Transverse colon (tissue), 4 donors: ENCODE results near the gene KREMEN2. TPM values are rescaled to one million over a fixed set of nuclear protein-coding genes. Genes with fewer than 3 reads are reported as not detected.

ENCODE experiments used
- DNase-seq: peaks from one replicate; pipeline ENCODE4 v3.0.0-alpha.2; 2019
- H3K27ac ChIP-seq, 4 donors: fragments of 200-600 bp; sonication (generic); 2 replicates each; pipeline ENCODE4 v1.5.1; 2016 to 2018; ENCODE audit warnings: inconsistent platforms in 4 of 4
- H3K27me3 ChIP-seq: fragments of 200-600 bp; sonication (generic); 2 replicates; pipeline ENCODE4 v1.5.1; 2017; ENCODE audit warnings: inconsistent platforms
- H3K36me3 ChIP-seq, 4 donors: fragments of 200-600 bp; sonication (generic); 2 replicates each; pipeline ENCODE4 v1.5.1; 2017 to 2019; ENCODE audit warnings: inconsistent platforms in 4 of 4
- H3K4me1 ChIP-seq, 4 donors: fragments of 200-600 bp; sonication (generic); 2 replicates each; pipeline ENCODE4 v1.5.1; 2017 to 2020; ENCODE audit warnings: inconsistent platforms in 4 of 4
- H3K4me3 ChIP-seq, 4 donors: fragments of 200-600 bp; sonication (generic); 1 replicate in 1 of 4; 2 replicates in 3 of 4; pipeline versions ENCODE4 v1.5.1 to v1.6.1; 2017 to 2019; ENCODE audit warnings: inconsistent platforms in 4 of 4
- H3K9me3 ChIP-seq, 2 donors: fragments of 200-600 bp; sonication (generic); 2 replicates each; pipeline ENCODE4 v1.5.1; 2017 to 2019; ENCODE audit warnings: inconsistent platforms in 2 of 2
- CTCF ChIP-seq, 5 experiments: fragments of 200-600 bp in 3 of 5; fragments of 450-650 bp in 2 of 5; sonication (generic) in 3 of 5; IDR thresholded peaks; 1 replicate in 2 of 5; 2 replicates in 3 of 5; pipeline ENCODE4 v1.5.1; 2016 to 2017; ENCODE audit warnings: antibody characterized with exemption in 5 of 5, inconsistent platforms in 3 of 5, mild to moderate bottlenecking in 2 of 5, moderate library complexity in 1 of 5
- EP300 ChIP-seq: sonication (generic); formaldehyde crosslinking; IDR thresholded peaks from one replicate; pipeline ENCODE4 v1.6.1; 2017; ENCODE audit warnings: antibody characterized with exemption, low read depth
- POLR2A ChIP-seq: fragments of 450-650 bp; IDR thresholded peaks from one replicate; pipeline ENCODE4 v1.6.1; 2016; ENCODE audit warnings: antibody characterized with exemption, mild to moderate bottlenecking, moderate library complexity
- POLR2AphosphoS5 ChIP-seq, 3 donors: sonication (generic); formaldehyde crosslinking; IDR thresholded peaks; one replicate each; pipeline ENCODE4 v1.6.1; 2016; ENCODE audit warnings: antibody characterized with exemption in 3 of 3
- WGBS, 2 donors: methylation state at CpG; one replicate each; pipeline ENCODE4 v1.1.5; 2018; ENCODE audit warnings: low coverage in 1 of 2; 5-methylcytosine and 5-hydroxymethylcytosine counted together
- in situ Hi-C, 4 donors: fragments of 200-750 bp; cut with MboI; loops; one replicate each; pipeline versions ENCODE4 v1.15.0 to v1.15.1; 2017; ENCODE audit warnings: low sequenced_read_pairs in 3 of 4, low pct_ligation_motif_present in 1 of 4, low pct_unique_long_range_greater_than_20kb in 1 of 4
- intact Hi-C: fragments of 100-400 bp; cut with DNase I; formaldehyde crosslinking; loops from one replicate; pipeline ENCODE4 v1.15.1; 2023; ENCODE audit warnings: low total_unique reads
- total RNA-seq, 4 donors: library from RNA; depleted of rRNA; stranded (reverse); fragments of >200 nt; gene quantifications; one replicate each; pipeline ENCODE4 v1.1.0, GENCODE V29; 2016

Gene KREMEN2
- total RNA-seq, 4 donors from 2014 or later, result 0.79 to 3.2 (median 1.1) TPM; not detected in 1

- TF ChIP-seq POLR2A (no peak), POLR2AphosphoS5 (IDR thresholded peaks at IDR 0.05) (no peak), EP300 (no peak), CTCF (IDR thresholded peaks at IDR 0.05) (no peak)
- Histone ChIP-seq H3K27ac (peak overlapping the region in 2 of 4 donors; percentile 78 to 84), H3K9me3 (no peaks in the 10 kb centered on the region), H3K27me3 (peaks cover 33% of the 10 kb centered on the region), H3K36me3 (no peaks in the 10 kb centered on the region), H3K4me3 (peak overlapping the region in 3 of 4 donors; percentile 59 to 80 (median 63)), H3K4me1 (peaks cover 14 to 39% (median 34%) of the 10 kb centered on the region in 4 donors)
- DNase-seq, result no peak
- intact Hi-C loops (no loop called here), in situ Hi-C loops (no loop called here)
- WGBS, 2 donors, result 76% methylated on average over 6 of the region's 6 CpGs; no CpG with 5 or more reads in 1 of the 2 donors
Measured at GRCh38 chr16:2970563-2970962, 6.5 kb downstream of the KREMEN2 start.

- intact Hi-C loops (no loop called here), in situ Hi-C loops (no loop called here)
- Histone ChIP-seq H3K36me3 (no peaks in the 10 kb centered on the region), H3K9me3 (no peaks in the 10 kb centered on the region), H3K4me1 (peaks cover 14 to 39% (median 34%) of the 10 kb centered on the region in 4 donors), H3K4me3 (no peak overlapping the region), H3K27ac (no peak overlapping the region), H3K27me3 (peaks cover 25% of the 10 kb centered on the region)
- 90% methylated on average over 30 of the region's 35 CpGs; no CpG with 5 or more reads in 1 of the 2 donors for WGBS, 2 donors
- no peak for DNase-seq
- TF ChIP-seq POLR2AphosphoS5 (IDR thresholded peaks at IDR 0.05), result no peak
- TF ChIP-seq EP300, result no peak
- no peak for TF ChIP-seq POLR2A
- TF ChIP-seq CTCF (IDR thresholded peaks at IDR 0.05), result no peak
Measured at GRCh38 chr16:2971134-2971984, 7.3 kb downstream of the KREMEN2 start.

DNA sequence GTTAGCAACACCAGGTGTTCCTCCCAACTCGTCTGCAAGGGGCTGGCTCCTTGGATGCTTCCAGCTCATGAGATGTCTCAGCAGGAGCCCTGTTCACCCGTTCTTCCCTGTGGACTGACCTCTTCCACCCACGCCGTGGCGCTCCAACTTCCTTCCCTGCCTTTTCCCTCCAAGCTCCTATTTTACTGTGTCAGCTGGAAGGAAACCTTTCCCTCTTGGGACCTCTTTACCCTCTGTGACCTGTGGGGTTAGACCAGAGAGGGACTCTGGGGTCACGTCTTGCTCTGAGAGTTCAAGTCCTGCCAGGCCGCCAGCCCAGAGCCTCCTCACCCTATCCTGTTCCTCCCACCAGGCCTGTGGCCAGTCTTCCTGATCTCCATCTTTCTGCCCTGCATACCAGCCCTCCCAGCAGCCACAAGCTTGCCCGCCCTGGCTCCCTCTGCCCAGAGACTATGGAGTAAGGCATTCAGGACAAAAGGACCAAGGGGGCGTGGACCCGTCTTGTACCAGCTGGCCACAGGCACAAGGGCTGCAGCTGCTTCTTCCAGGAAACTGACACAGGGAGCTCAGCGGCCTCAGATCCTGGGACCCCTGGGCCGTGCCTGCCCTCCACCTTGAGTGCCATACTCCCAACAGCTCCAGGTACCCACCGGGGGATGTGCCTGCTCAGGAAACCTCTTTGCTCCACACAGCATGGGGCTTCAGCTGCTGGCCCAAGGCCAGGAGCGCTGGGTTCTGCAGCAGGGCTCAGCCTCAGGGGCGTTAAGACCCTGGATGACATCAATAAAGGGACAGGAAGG, 8.1 kb downstream of the KREMEN2 start:
- 54 to 73% methylated on average over 5 to 15 of the region's 15 CpGs for WGBS, 2 donors

More for the DNA sequence above, 8.1 kb downstream of the KREMEN2 start:
- DNase-seq, result no peak
- intact Hi-C loops, result no loop called here
- H3K9me3 ChIP-seq, result no peaks in the 10 kb centered on the region
- TF ChIP-seq POLR2A (no peak), CTCF (IDR thresholded peaks at IDR 0.05) (no peak), EP300 (no peak), POLR2AphosphoS5 (IDR thresholded peaks at IDR 0.05) (no peak)
- H3K27ac ChIP-seq, result no peak overlapping the region
- H3K4me3 ChIP-seq, result no peak overlapping the region
- in situ Hi-C loops, result no loop called here
- peaks cover 14 to 31% (median 26%) of the 10 kb centered on the region in 4 donors for H3K4me1 ChIP-seq
- H3K36me3 ChIP-seq, result no peaks in the 10 kb centered on the region
- H3K27me3 ChIP-seq, result peaks cover 17% of the 10 kb centered on the region
